ENCODE results near the gene NEUROD2.

The NEUROD2 gene

DNA sequence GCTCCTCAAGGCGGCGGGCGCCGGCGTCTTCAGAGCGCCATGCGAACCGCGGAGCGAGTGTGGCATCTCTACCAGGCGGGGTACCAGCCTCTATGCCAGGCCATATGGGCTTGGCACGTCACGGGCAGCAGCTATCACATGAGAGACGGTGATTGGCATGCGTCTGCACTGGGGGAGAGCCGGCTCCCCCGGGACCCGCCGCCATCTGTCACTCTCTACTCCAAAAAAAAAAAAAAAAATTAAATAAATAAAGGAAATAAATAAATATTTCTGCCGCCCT lies at the start of gene NEUROD2:
TSS of gene NEUROD2 (minus strand) at position 70 of the 280 bp plus-strand sequence. CDS start 1,321 bp downstream, outside the sequence.
- no peak for DNase-seq (ENCODE audit: low spot score)
- TF ChIP-seq, protein P1, sequence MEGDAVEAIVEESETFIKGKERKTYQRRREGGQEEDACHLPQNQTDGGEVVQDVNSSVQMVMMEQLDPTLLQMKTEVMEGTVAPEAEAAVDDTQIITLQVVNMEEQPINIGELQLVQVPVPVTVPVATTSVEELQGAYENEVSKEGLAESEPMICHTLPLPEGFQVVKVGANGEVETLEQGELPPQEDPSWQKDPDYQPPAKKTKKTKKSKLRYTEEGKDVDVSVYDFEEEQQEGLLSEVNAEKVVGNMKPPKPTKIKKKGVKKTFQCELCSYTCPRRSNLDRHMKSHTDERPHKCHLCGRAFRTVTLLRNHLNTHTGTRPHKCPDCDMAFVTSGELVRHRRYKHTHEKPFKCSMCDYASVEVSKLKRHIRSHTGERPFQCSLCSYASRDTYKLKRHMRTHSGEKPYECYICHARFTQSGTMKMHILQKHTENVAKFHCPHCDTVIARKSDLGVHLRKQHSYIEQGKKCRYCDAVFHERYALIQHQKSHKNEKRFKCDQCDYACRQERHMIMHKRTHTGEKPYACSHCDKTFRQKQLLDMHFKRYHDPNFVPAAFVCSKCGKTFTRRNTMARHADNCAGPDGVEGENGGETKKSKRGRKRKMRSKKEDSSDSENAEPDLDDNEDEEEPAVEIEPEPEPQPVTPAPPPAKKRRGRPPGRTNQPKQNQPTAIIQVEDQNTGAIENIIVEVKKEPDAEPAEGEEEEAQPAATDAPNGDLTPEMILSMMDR (IDR thresholded peaks at IDR 0.05; ENCODE audit: borderline replicate concordance, control extremely low read depth, extremely low read depth, insufficient read depth, missing control alignments) = no peak
- in situ Hi-C loops (cut with MboI; ENCODE audit: low sequenced_read_pairs, unreplicated experiment) = no loop called here

- TF ChIP-seq, protein P1 (IDR thresholded peaks at IDR 0.05; ENCODE audit: borderline replicate concordance, control extremely low read depth, extremely low read depth, insufficient read depth, missing control alignments) = no peak
- in situ Hi-C loops (cut with MboI; ENCODE audit: low sequenced_read_pairs, unreplicated experiment) = no loop called here
- no peak for DNase-seq (ENCODE audit: low spot score)
Observed at GRCh38 chr17:39655105-39655504, 47.4 kb upstream of the NEUROD2 start.

DNA sequence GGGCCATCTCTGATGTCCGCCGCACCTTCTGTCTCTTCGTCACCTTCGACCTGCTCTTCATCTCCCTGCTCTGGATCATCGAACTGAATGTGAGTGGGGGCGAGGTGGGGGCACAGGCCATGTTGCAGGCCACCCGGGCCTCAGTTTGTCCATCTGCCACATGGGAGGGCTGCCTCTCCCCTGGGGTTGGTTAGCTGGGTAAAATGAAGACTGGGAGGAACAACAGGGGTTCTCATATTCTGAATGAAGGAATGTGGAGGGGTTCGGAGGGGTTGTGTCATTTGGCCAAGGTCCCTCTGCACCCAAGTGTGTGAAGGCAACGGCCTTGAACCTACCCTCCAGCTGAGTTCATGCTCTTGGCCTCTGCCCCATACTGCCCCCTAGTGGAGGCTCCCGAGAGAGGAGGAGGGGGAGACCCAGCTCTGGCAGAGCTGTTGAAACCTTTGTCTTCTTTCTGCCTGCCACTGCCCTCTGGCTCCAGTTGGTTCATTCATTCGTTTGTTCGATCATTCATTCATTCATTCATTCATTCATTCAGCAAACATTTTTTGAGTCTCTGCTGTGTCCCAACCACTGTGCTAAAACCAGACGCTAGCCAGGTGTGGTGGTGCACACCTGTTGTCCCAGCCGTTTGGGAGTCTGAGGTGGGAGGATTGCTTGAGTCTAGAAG lies 46.1 kb upstream of the NEUROD2 start:
- in situ Hi-C loops (cut with MboI; ENCODE audit: low sequenced_read_pairs, unreplicated experiment) = no loop called here
- TF ChIP-seq, protein P1 (IDR thresholded peaks at IDR 0.05; ENCODE audit: borderline replicate concordance, control extremely low read depth, extremely low read depth, insufficient read depth, missing control alignments) = peak; percentile 84
- peak; percentile 94 for DNase-seq (ENCODE audit: low spot score)

GRCh38 chr17:39653316-39653661 lies 45.6 kb upstream of the NEUROD2 start:
- in situ Hi-C loops (cut with MboI; ENCODE audit: low sequenced_read_pairs, unreplicated experiment) = no loop called here
- TF ChIP-seq, protein P1 (IDR thresholded peaks at IDR 0.05; ENCODE audit: borderline replicate concordance, control extremely low read depth, extremely low read depth, insufficient read depth, missing control alignments) = no peak
- DNase-seq (ENCODE audit: low spot score) = no peak

GRCh38 chr17:39652587-39653315 lies 45.0 kb upstream of the NEUROD2 start:
- no peak for DNase-seq (ENCODE audit: low spot score)
- in situ Hi-C loops (cut with MboI; ENCODE audit: low sequenced_read_pairs, unreplicated experiment) = no loop called here
- TF ChIP-seq, protein P1 (IDR thresholded peaks at IDR 0.05; ENCODE audit: borderline replicate concordance, control extremely low read depth, extremely low read depth, insufficient read depth, missing control alignments) = no peak

- no peak for DNase-seq (ENCODE audit: low spot score)
- in situ Hi-C loops (cut with MboI; ENCODE audit: low sequenced_read_pairs, unreplicated experiment) = no loop called here
- TF ChIP-seq, protein P1 (IDR thresholded peaks at IDR 0.05; ENCODE audit: borderline replicate concordance, control extremely low read depth, extremely low read depth, insufficient read depth, missing control alignments) = no peak
Observed at GRCh38 chr17:39651923-39652586, 44.3 kb upstream of the NEUROD2 start.
